Measurements from ENCODE around the gene NCOA1. TPM values are rescaled to one million over a fixed set of nuclear protein-coding genes. Genes with fewer than 3 reads are reported as not detected.

NCOA1 gene
- total RNA-seq, 4 donors from 2014 or later, result 41.3 to 69.6 (median 54.8) TPM

DNA sequence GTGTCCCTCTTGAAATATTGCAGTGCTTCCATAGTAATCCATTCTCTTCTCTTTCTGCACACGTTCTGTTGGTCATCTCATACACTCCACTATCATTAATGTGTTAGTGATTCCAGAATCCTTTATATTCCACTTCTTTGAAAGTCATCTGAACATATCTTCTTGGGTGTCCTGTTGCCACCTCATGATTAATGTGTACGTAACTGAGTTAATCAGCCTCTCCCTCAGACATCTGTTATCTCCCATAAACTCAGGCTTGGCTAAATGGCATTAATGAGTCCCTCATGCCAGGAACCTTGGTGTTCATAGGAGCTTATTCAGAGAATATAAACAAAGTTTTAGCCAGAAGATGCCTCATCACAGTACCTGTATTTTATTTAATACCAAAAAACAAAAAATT, 126.4 kb downstream of the NCOA1 start:
- TF ChIP-seq POLR2A (IDR thresholded peaks at IDR 0.05) (no peak), CTCF (IDR thresholded peaks at IDR 0.05) (no peak)
- Histone ChIP-seq H3K27ac (no peak overlapping the region), H3K9me3 (no peaks in the 10 kb centered on the region), H3K36me3 (no peaks in the 10 kb centered on the region), H3K4me3 (no peak overlapping the region), H3K27me3 (no peaks in the 10 kb centered on the region), H3K4me1 (no peaks in the 10 kb centered on the region)
- no peak for DNase-seq

- no peak for DNase-seq
- no peaks in the 10 kb centered on the region for H3K4me1 ChIP-seq
Observed at GRCh38 chr2:24618144-24618543, 127.1 kb downstream of the NCOA1 start.

GRCh38 chr2:24618680-24619079, 127.6 kb downstream of the NCOA1 start:
- no peak for DNase-seq
- Histone ChIP-seq H3K9me3 (no peaks in the 10 kb centered on the region), H3K36me3 (no peaks in the 10 kb centered on the region), H3K27me3 (no peaks in the 10 kb centered on the region), H3K27ac (no peak overlapping the region), H3K4me1 (no peaks in the 10 kb centered on the region), H3K4me3 (no peak overlapping the region)
- TF ChIP-seq CTCF (IDR thresholded peaks at IDR 0.05) (no peak), POLR2A (IDR thresholded peaks at IDR 0.05) (no peak)

More at GRCh38 chr2:24618144-24618543, 127.1 kb downstream of the NCOA1 start:
- Histone ChIP-seq H3K4me3 (no peak overlapping the region), H3K27ac (no peak overlapping the region), H3K27me3 (no peaks in the 10 kb centered on the region), H3K36me3 (no peaks in the 10 kb centered on the region), H3K9me3 (no peaks in the 10 kb centered on the region)
- no peak for TF ChIP-seq POLR2A (IDR thresholded peaks at IDR 0.05)
- TF ChIP-seq CTCF (IDR thresholded peaks at IDR 0.05), result no peak

DNA sequence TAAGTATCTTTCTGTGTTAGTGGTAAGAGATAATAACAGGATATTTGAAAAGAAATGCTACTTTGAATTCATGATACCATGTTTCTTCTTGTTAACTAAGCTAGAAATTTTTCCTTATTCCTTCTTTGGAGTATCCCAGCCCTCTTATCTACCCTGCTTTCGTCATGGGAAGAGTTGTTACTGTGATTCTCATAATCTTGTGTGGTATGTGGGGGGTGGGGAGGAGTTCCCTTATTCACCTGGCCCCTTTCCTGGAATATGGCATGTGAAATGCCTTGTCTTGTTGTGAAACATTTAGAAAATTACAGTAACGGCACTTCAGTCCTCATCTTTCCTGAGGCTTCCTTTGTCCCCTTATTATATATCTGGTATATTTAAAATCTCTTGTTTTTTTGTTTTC, 129.9 kb downstream of the NCOA1 start:
- H3K27me3 ChIP-seq, result no peaks in the 10 kb centered on the region
- no peaks in the 10 kb centered on the region for H3K4me1 ChIP-seq
- no peak overlapping the region for H3K27ac ChIP-seq
- no peaks in the 10 kb centered on the region for H3K36me3 ChIP-seq
- H3K9me3 ChIP-seq, result no peaks in the 10 kb centered on the region
- DNase-seq, result no peak
- H3K4me3 ChIP-seq, result no peak overlapping the region
- TF ChIP-seq POLR2A (IDR thresholded peaks at IDR 0.05) (no peak), CTCF (IDR thresholded peaks at IDR 0.05) (no peak)

DNA sequence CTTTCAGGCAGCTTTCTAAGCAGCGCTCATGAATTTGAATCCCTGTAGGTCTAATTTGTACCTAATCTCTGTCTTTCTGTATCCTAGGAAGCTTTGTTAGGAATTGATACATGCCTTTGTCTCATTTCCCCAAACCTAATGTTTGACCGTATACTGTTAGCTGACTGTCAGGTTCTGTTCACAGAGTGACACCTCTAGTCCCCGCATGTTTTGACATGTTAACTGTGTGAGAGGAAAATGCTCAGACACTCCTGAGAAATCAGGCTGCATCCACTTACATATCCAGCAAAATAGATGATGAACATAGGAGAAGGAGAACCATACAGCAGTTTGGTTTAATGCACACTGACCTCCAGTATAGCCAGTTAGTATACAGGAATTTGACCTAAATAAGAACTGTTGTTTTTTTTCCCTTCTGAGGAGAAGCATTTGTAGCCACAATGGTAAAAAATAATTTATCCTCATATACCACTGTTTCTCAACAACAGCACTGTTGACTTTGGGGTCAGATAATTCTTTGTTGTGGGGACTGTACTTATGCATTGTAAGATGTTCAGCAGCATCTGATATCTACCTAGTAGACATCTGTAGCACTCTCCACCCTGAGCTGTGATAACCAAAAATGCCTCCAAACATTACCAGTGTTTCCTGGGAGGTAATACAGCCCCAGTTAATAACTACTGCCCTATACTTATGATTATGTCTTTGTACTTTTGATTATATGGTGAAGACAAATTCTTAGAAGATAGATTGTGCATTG, 130.9 kb downstream of the NCOA1 start:
- no peak for DNase-seq
- no peak overlapping the region for H3K4me3 ChIP-seq
- no peaks in the 10 kb centered on the region for H3K4me1 ChIP-seq
- TF ChIP-seq CTCF (IDR thresholded peaks at IDR 0.05), result no peak
- no peak for TF ChIP-seq POLR2A (IDR thresholded peaks at IDR 0.05)
- no peak overlapping the region for H3K27ac ChIP-seq
- H3K9me3 ChIP-seq, result no peaks in the 10 kb centered on the region
- no peaks in the 10 kb centered on the region for H3K27me3 ChIP-seq
- no peaks in the 10 kb centered on the region for H3K36me3 ChIP-seq
